ENCODE results near the gene C2CD5. TPM values are rescaled to one million over a fixed set of nuclear protein-coding genes. Genes with fewer than 3 reads are reported as not detected.

C2CD5 gene
- total RNA-seq, 1 experiment from 2014 or later: 27.1 TPM

DNA sequence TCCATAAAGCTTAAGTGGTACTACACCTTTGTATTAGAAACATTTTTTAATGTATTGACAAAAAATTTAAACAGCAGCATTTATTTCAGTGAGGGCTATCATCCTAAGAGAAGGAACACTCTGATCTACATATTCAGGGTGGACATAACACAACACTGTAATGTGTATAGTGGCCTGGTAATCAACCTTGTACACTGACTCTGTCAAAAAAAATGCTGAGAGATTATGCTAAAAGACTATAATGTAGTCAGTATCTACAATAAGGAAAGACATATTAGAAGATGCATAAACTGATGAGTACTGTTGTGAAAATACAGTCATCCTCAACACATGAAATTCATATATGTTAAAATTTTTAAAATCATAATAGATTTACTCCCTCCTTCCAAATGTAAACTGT, 68.2 kb downstream of the C2CD5 start:
- Histone ChIP-seq H3K27ac (ENCODE audit: low read depth, low read length, poor library complexity, severe bottlenecking) (no peak overlapping the region), H3K4me3 (ENCODE audit: low read depth, low read length, poor library complexity, severe bottlenecking) (no peak overlapping the region), H3K4me1 (ENCODE audit: insufficient read depth, low read length, poor library complexity, severe bottlenecking) (no peaks in the 10 kb centered on the region), H3K9me3 (ENCODE audit: low read depth, low read length, poor library complexity, severe bottlenecking) (no peaks in the 10 kb centered on the region), H3K36me3 (ENCODE audit: insufficient read depth, low read length, poor library complexity, severe bottlenecking) (no peaks in the 10 kb centered on the region), H3K27me3 (replicated peaks; ENCODE audit: insufficient read depth, low read depth, low read length, poor library complexity) (no peaks in the 10 kb centered on the region)
- no TSS peak for BruUV-seq (replicated peaks)
- ChIA-PET POLR2A (ENCODE audit: low non-redundant PET) (no interaction called here), CTCF (no interaction called here)
- intact Hi-C loops (cut with micrococcal nuclease; ENCODE audit: unreplicated experiment): no loop called here
- DNase-seq (ENCODE audit: low spot score): no peak
- TF ChIP-seq, protein P1, sequence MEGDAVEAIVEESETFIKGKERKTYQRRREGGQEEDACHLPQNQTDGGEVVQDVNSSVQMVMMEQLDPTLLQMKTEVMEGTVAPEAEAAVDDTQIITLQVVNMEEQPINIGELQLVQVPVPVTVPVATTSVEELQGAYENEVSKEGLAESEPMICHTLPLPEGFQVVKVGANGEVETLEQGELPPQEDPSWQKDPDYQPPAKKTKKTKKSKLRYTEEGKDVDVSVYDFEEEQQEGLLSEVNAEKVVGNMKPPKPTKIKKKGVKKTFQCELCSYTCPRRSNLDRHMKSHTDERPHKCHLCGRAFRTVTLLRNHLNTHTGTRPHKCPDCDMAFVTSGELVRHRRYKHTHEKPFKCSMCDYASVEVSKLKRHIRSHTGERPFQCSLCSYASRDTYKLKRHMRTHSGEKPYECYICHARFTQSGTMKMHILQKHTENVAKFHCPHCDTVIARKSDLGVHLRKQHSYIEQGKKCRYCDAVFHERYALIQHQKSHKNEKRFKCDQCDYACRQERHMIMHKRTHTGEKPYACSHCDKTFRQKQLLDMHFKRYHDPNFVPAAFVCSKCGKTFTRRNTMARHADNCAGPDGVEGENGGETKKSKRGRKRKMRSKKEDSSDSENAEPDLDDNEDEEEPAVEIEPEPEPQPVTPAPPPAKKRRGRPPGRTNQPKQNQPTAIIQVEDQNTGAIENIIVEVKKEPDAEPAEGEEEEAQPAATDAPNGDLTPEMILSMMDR (conservative IDR thresholded peaks at IDR 0.05; ENCODE audit: low read depth, low read length): no peak
- TF ChIP-seq EZH2 (IDR thresholded peaks at IDR 0.05; ENCODE audit: borderline replicate concordance, low read depth, low read length, poor library complexity, severe bottlenecking): no peak

DNA sequence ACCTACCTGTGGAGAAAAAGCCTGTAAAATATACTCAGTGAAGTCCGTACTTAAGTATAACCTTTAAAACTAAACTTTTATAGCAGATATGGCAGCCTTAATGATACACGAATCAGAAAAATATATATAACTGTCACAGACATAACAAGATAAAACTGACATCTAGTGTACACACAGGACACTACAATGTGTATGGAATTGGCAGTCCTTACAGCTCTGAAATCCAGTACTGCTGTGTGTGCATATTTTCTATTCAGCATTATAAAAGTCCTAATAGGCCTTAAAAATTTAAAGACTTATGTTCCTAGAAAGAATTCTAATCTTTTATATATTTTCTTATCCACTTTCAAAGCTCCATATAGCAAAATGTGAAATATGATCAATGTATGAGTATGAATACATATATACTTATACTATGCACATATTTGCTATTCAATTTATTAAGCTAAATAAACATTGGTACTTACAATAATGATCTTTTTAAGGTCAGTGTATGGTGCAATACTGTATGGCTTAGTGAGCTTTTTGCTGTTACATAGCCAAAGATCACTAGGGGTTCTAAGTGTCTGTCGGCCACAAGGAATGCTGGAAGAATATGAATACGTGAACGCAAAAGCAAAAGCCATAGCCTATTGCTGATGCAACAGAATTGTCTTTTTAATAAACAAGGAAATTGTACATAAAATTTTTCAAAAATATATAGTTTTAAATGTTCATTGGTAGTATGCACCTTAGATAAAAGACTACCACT, 69.2 kb downstream of the C2CD5 start:
- Histone ChIP-seq H3K27me3 (replicated peaks; ENCODE audit: insufficient read depth, low read depth, low read length, poor library complexity) (no peaks in the 10 kb centered on the region), H3K27ac (ENCODE audit: low read depth, low read length, poor library complexity, severe bottlenecking) (no peak overlapping the region), H3K36me3 (ENCODE audit: insufficient read depth, low read length, poor library complexity, severe bottlenecking) (no peaks in the 10 kb centered on the region), H3K9me3 (ENCODE audit: low read depth, low read length, poor library complexity, severe bottlenecking) (no peaks in the 10 kb centered on the region), H3K4me3 (ENCODE audit: low read depth, low read length, poor library complexity, severe bottlenecking) (no peak overlapping the region), H3K4me1 (ENCODE audit: insufficient read depth, low read length, poor library complexity, severe bottlenecking) (no peaks in the 10 kb centered on the region)
- no peak for DNase-seq (ENCODE audit: low spot score)
- ChIA-PET POLR2A (ENCODE audit: low non-redundant PET) (no interaction called here), CTCF (no interaction called here)
- intact Hi-C loops (cut with micrococcal nuclease; ENCODE audit: unreplicated experiment): no loop called here
- BruUV-seq (replicated peaks): no TSS peak
- TF ChIP-seq, protein P1 (conservative IDR thresholded peaks at IDR 0.05; ENCODE audit: low read depth, low read length): no peak
- no peak for TF ChIP-seq EZH2 (IDR thresholded peaks at IDR 0.05; ENCODE audit: borderline replicate concordance, low read depth, low read length, poor library complexity, severe bottlenecking)

DNA sequence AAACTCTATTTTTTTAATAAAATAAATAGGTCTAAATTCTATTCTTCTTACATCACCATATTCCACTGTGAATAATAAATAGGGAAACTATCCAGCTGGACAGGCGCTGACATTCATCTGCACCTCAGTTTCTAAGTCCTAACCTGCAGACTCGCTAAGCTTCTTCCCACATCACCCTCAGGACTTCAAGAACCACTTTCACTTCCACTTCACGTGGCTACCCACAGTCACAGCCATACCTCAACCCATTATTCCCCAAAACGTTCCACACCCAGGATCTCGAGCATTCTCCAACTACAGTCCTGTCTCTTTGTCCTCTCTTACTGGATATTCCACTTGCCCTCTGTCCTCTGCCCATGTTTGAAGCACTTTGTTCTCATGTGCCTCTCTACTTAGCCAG, 71.1 kb downstream of the C2CD5 start:
- no TSS peak for BruUV-seq (replicated peaks)
- DNase-seq (ENCODE audit: low spot score): no peak
- TF ChIP-seq EZH2 (IDR thresholded peaks at IDR 0.05; ENCODE audit: borderline replicate concordance, low read depth, low read length, poor library complexity, severe bottlenecking): no peak
- TF ChIP-seq, protein P1 (conservative IDR thresholded peaks at IDR 0.05; ENCODE audit: low read depth, low read length): no peak
- H3K27ac ChIP-seq (ENCODE audit: low read depth, low read length, poor library complexity, severe bottlenecking): no peak overlapping the region
- H3K9me3 ChIP-seq (ENCODE audit: low read depth, low read length, poor library complexity, severe bottlenecking): no peaks in the 10 kb centered on the region
- POLR2A ChIA-PET (ENCODE audit: low non-redundant PET): no interaction called here
- H3K36me3 ChIP-seq (ENCODE audit: insufficient read depth, low read length, poor library complexity, severe bottlenecking): no peaks in the 10 kb centered on the region
- intact Hi-C loops (cut with micrococcal nuclease; ENCODE audit: unreplicated experiment): no loop called here
- no peaks in the 10 kb centered on the region for H3K27me3 ChIP-seq (replicated peaks; ENCODE audit: insufficient read depth, low read depth, low read length, poor library complexity)
- H3K4me1 ChIP-seq (ENCODE audit: insufficient read depth, low read length, poor library complexity, severe bottlenecking): no peaks in the 10 kb centered on the region
- CTCF ChIA-PET: no interaction called here
- H3K4me3 ChIP-seq (ENCODE audit: low read depth, low read length, poor library complexity, severe bottlenecking): no peak overlapping the region
